HL-60 (cell line): ENCODE data around the gene MYLK3.

Source experiments
- CTCF ChIP-seq: IDR thresholded peaks from one replicate; pipeline ENCODE4 v1.5.1; 2011; ENCODE audit warnings: low read length, control low read depth, inconsistent platforms; ENCODE audit not compliant: insufficient read depth
- GABPA ChIP-seq: IDR thresholded peaks from 2 replicates; pipeline ENCODE4 v1.6.1; 2012; ENCODE audit warnings: low read depth
- POLR2AphosphoS5 ChIP-seq: IDR thresholded peaks from 2 replicates; pipeline ENCODE4 v1.6.1; 2012; ENCODE audit warnings: low read depth

GRCh38 chr16:46787909-46788308 lies 39.8 kb upstream of the MYLK3 start:
- TF ChIP-seq CTCF (no peak), GABPA (no peak), POLR2AphosphoS5 (no peak)
